Fibroblast of the conjunctiva (primary cell): ENCODE data around the gene SFXN5.

ENCODE experiments used
- DNase-seq: peaks from one replicate; pipeline ENCODE4 v3.0.0-alpha.2; 2010; ENCODE audit warnings: low read depth

Gene SFXN5

DNA sequence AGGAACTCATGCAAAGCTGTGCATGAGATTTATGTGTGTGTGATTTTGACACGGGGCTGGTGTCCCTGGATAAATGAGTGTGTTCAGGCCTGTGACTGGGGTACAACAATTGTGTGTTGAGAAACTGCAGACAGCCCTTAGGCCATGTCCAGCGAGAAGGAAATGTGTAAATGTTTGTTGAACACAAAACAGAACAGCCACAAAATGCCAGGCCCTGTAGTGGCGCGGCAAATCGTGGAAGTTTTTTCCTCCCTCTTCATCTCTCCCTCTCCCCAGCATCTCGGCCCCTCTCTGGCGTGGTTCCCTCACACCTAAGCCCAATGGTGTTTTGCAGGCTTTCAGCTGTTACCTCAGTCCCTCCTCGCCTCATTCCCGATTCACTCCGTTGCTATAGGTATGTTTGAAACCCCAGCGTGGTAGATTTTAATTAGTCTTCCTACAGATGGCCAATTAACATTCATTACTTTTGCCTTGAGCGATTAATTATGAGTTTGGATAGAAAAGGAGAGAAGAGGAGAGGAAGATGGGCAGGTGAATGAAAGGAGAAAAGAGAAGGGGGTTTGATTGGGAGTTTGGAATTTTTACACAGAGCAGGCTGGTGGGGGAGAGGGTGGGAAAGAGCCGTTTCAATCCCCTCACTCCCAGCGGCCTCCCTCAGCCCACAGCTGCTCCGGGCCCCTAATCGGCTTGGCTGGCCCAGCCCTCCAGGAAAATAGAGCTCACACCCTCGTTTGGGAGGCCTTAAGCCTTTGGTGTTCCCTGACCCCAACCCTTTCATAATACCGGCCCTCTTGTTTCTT, 173.5 kb downstream of the SFXN5 start:
- DNase-seq, result no peak

DNA sequence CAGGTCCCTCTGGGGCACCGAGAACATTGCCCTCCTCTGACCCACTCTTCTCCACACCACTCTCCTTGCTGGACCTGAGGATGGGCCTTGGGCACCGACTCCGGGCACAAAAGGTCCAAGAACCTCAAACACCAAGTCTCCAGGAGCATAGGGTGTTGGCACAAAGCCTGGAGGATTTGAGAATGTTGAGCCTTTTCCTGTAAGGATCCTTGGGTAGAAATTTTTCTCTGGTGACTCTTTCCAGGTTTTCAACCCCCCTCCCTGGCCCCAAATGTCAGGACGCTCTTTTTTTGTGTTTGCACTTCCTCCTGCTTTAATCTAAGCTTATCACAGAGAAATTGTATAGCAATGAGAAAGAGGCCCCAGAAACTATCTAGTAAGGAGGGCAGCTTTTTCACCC, 175.1 kb downstream of the SFXN5 start:
- DNase-seq, result no peak

DNA sequence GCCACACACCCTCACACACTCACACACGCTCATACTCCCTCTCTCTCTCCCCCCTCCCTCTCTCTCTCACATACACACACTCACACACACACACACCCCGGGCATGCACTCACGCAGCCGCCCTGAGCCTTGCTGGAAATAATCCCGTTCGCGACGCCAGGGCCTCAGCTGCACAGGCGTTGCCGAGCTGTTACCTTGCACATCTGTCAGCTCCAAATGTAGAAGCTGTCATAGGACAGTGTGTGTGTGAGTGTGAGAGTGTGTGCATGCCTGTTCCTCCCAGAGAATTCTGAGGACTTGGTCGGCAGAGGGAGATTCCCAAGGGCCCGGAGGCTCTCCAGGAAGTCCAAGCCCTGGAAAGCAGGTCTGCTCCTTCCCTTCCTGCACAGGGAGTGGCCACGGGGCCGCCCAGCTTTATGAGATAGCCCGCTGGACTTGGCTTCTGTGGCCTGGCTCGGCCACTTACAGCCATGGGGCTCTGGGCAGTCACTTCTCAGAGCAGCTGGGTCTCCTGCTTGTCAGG, 175.7 kb downstream of the SFXN5 start:
- peak; percentile 10 for DNase-seq

DNA sequence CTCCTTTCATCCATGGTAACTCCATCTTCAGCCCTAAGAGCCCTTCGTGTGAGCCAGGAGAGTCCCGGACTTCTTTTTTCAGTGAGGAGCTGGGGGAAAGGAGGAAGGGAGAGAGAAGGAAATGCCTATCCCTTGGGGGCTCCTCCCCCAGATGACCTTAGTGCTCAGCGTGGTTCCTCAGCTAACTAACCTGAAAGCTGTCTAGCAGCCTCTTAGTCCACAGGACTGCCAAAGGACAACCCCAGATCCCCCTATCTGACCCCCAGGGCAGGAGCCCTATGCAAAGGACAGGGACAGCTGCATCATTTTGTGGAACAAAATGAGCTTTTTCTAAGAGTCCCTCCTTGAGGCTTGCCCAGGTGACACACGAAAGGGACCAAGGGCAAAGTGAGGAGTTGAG, 176.4 kb downstream of the SFXN5 start:
- no peak for DNase-seq

DNA sequence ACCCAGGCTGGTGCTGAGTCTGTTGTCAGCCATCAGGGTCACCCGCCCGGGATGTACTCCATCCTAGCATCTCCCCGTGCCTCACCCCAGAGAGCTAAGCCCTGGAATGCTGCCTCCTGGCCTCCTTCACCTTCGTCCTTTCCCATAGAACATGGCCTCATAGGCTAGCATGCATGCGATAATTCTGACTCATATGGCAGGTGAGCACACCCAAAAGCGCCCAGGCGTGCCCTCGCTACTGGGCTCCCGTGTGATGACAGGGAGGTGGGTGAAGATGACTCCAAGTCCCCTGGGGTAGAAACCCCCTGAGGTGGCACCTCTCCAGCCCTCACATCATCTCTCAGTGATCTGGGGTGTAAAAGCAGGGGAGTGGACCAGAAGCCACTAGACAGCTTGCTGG, 177.0 kb downstream of the SFXN5 start:
- DNase-seq, result no peak

DNA sequence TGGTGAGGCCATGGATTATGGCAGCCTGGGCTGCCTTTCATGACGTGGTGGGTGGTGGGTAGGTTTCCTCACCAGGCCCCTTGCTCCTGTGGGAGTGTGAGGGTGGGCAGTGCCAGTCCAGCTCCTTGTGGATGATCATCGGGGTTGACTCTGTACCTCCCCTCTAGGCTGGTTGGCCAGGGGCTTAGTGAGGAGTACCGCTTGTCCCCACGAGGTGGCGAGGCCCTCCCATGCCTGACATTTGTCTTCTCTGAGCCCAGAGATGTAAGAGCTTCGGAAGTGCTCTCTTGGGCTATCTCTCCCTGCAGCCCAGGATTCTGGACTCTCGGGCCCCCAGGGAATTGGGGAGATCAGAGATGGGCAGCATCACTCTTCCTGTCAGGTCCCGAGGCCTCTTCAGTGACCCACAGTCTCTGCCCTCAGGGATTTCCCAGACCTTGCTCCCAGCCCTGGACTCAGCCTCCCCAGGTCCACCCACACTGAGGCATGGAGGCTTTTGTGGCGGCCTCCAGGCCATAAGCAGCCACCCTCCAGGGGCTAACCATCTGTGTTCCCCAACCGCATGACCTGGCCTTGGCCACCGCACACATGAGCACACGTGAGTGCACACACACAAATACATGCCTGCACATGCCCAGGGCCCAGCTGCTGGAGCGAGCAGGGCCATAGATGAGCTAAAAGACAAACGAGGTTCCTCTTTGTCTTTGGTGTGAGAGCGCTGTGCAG, 177.8 kb downstream of the SFXN5 start:
- DNase-seq, result peak; percentile 43

DNA sequence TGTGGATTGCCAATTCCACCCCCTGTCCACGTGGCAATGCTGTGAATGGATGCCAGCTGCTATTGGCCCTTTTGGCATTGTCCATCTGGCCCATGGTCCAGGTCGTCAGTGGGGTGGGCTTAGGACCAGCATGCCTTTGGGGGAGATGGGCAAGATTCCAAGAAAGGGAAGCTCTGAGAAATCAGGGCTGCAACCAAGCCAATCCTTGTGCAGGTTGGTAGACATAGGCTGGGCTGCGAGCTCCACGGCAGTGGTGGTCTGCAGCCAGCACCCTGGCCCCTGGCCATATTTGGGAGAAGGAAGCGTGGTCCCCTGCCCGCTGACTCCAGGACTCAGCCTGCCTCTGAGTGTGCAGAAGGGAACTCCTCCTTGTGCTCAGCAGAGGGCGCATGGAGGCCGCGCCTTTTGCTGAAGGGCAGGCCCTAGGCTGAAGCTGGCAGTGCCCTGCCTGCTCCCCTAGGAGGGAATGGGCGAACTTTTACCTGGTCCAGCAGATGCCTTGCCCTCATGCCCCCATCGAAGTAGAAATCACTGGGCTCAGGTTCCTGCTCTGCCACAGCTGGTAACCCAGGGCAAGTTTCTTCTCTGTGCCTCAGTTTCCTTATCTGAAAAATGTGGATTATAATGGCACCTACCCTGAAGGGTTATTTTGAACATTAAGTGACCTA, 178.9 kb downstream of the SFXN5 start:
- peak; percentile 68 for DNase-seq
